NCI-H2107 treated with DMSO at 0.1 percent for 48 hours (cell line): ENCODE results near the gene GDF7.

Experiments used
- DNase-seq: peaks from one replicate; lab custom pipeline; 2025; ENCODE audit not compliant: unreplicated experiment; lab: John Stamatoyannopoulos, UW

Gene GDF7

DNA sequence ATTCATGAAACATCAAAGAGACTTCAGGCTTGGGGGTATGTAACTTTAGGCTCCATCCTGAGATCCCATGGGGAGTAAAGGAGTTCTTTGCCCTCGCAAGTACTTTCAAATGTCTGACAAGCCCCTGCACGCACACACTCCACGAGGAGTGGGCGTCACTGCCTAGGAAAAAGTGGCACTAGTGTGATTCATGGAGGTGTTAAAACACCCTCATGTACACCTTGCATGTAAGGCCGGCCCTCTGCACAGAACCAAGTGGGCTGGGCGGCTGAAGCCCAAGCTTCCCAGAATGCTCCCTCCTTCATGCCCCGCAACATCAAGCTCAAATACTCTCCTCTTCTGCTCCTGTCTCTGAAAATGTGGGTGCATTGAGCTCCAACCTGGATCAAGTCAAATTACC is 23.9 kb upstream of the GDF7 start:
- no peak for DNase-seq

DNA sequence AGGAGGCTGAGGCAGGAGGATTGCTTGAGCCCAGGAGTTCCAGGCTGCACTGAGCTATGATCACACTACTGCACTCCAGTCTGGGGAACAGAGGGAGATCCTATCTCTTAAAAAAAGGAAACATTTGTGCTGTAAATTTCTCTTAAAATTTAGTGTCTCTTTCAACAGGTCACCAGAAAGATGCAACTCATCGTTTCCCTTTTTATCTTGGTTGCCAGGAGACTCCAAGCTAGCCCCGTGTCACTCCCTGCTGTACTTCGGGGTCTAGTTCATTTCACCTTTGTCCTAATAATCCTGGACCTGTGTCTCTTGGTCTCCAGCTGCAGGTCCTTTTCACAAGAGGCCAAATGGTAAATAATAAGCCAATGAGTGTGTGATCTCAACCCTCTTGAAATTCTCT is 23.1 kb upstream of the GDF7 start:
- no peak for DNase-seq

DNA sequence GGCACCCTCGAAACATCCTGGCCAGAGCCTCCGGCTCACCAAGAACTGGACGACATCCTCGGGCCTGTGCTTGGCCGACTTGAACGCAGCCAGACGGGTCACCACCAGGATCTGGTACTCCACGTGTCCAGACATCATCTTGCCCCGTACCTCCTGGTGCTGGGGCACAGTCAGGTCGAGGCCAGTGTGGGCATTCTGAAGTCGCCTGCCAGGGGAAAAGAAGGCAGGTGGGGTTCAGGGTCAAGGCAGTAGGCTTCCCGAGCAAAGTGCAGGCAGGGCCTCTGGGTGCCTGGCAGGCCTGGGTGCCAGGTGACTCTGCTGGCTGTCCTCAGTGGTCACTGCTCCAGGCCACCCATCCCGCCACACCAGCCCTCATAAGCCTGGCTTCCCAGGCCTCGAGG is 21.6 kb upstream of the GDF7 start:
- DNase-seq: no peak

- DNase-seq: no peak
Measured at GRCh38 chr2:20645761-20646160, 21.2 kb upstream of the GDF7 start.

DNA sequence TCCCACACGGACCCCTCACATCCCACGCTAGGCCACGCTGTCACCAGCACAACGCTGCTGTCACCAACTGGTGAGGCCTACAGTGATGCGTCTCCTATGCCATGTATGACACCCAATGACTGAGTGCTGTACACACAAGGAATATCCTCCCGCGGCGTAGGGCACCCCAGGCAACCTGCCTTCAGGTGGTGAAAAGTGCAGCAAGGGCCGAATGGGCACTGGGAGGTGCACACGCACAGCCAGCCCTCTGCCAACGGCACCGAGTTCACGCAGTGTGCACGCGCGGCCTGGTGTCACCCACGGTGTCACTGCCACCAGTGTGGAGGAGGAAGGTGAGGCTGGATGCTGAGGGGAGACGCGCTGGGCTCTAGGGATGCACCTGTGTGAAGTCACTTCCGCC is 20.5 kb upstream of the GDF7 start:
- DNase-seq: no peak

- no peak for DNase-seq
Measured at GRCh38 chr2:20647211-20647610, 19.7 kb upstream of the GDF7 start.

DNA sequence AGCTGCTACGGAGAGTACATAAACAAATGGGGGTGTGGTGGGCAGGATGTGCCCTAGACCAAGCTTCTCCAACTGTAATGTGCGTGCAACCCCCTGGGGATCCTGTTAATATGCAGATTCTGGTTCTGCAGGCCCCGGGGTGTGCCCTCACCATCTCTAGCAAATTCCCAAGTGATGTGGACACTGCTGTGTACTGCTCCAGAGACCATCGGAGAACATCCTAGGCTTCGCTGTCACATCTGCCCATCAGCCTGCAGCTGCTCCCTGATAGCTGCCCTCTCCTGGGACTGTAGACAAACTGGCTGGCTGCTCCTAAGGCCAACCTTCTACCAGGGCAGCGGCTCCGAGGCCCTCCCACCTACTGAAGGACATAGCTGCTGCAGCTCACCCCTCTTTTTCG is 19.2 kb upstream of the GDF7 start:
- no peak for DNase-seq

GRCh38 chr2:20648206-20648605 is 18.7 kb upstream of the GDF7 start:
- DNase-seq: no peak

- DNase-seq: no peak
Measured at GRCh38 chr2:20648831-20649230, 18.1 kb upstream of the GDF7 start.

DNA sequence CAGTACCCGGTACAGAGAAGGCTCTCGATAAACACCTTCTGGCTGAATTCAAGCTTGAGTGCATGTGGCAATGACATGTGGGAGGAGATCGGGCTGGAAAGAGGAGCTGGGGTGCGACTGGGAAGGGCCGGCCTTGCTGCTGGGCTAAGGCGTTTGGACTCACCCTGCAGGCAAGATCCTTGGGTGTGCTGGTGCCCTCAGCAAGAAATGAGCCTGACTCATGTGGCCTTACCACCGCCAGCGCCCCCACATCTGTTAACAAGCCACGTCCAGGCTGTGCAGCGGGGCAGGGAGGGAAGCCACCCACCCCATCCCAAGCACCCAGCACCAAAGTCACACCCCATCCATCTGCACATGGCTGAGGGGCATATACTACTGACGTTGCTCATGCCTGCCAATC is 17.4 kb upstream of the GDF7 start:
- no peak for DNase-seq

DNA sequence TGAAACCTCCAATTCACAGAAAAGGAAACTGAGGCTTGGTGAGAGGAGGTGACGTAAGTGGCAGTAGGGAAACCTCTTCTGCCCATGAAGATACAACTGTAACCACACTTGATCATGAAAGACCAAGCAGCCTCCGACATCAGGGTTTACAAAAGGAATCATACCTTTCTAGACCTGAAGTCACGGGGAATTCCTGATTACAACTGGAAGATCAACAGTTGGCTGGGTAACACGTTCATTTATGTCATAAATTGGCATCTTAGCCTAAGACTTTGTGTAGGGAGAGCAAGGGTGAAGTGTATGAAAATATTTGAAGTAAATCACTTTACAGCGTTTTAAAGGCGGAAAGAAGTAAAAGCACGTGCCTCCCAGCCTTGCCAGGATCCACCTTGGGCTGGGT is 17.0 kb upstream of the GDF7 start:
- DNase-seq: no peak

- no peak for DNase-seq
Measured at GRCh38 chr2:20650393-20650876, 16.5 kb upstream of the GDF7 start.

GRCh38 chr2:20650877-20651730 is 15.8 kb upstream of the GDF7 start, which contains the start of gene HS1BP3:
HS1BP3 (minus strand) TSS chr2:20651098; CDS start chr2:20651063, 35 bp downstream.
- DNase-seq: peak; percentile 43

DNA sequence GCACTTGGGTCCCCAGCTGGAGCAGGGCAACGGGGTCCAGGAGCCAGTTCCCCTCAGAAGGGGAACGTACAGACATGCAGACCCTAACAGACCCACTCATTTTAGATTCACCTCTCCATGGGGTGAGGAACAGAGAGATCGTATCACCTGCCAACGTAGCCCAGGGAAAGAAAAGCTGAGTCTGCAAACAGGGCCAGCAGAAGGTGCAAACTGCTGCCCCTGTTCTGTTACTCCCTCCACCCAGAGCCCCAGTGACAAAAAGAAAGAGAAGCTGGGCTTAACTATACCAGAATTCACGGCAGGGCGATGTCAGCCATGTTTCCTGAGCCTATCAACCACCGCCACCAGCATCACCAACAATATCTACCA is 15.2 kb upstream of the GDF7 start:
- DNase-seq: no peak

GRCh38 chr2:20652141-20652540 is 14.8 kb upstream of the GDF7 start:
- DNase-seq: no peak

DNA sequence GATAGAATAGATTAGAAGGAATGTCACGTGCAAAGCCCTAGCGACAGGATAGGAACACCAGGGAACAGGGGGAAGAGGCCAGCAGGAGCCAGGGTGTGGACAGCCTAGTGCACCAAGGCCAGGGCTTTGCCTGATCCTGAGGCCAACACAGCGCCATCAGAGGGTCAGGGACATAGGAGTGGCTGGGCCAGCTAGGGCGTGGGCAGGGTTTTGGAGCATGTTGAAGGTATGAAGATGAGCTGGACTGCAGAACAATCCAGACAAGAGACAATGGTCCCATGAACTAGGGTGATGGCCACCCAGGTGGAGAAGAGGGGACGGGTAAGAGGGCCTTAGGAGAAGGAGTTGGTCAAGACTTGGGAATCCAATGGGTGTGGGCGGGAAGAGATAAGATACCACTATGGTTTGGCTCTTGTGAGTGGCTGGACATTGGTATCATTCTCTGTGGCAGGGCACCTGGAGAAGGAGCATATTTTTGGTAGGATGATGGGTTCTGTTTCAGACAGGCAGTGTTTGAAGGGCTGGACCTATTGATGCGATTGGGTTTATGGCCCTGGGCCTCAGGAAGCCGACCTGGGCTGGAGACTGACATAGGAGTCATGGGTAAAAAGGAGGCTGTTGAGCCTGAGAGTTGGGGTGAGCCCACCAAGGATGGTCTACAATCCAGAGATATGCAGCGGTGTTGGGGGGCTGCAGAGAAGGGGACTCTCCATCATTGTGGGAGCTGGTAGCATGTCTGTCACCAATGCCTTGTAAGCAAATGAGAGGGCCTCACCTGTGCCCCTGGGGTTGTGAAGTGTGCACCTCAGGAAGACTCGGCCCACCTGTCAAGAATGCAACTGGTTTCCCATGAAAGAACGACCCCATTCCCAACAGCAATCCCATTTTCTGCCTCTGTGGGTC is 14.0 kb upstream of the GDF7 start:
- DNase-seq: no peak

GRCh38 chr2:20653695-20654534 is 13.0 kb upstream of the GDF7 start:
- DNase-seq: no peak

- DNase-seq: no peak
Measured at GRCh38 chr2:20654535-20654813, 12.5 kb upstream of the GDF7 start.

DNA sequence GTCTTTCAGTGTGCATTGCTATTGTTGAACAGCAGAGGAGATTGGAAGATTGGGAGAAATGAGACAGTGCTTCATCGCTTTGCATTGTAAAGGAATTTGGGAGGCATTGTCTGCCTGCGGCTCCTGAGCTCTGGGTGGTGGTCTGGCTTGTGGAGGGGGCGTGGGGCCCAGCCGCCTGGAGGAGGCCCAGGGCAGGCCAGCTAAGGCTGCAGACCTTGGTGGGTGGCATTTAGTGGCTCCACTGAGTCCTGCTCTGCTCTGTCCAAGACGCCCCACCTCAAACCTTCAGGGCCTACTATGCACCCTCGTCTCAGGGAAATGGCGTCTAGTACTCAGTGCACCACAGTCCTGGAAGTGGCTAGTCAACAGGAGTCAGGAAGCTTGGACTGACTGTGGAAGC is 10.4 kb upstream of the GDF7 start:
- DNase-seq: no peak

- no peak for DNase-seq
Measured at GRCh38 chr2:20657522-20658235, 9.3 kb upstream of the GDF7 start.
